Measurements from ENCODE around the gene CHCHD6. TPM values are rescaled to one million over a fixed set of nuclear protein-coding genes. Genes with fewer than 3 reads are reported as not detected.
A peak's percentile ranks its signal among the peaks of the same experiment; 100 is the strongest.

CHCHD6 gene
- total RNA-seq, 4 donors from 2014 or later: 7.5 to 21.9 (median 16.3) TPM

- TF ChIP-seq POLR2A (IDR thresholded peaks at IDR 0.05): no peak
- TF ChIP-seq CTCF (IDR thresholded peaks at IDR 0.05): no peak
- Histone ChIP-seq H3K9me3 (no peaks in the 10 kb centered on the region), H3K27ac (no peak overlapping the region), H3K4me1 (peaks cover 0 to 8% (median 0%) of the 10 kb centered on the region in 3 donors), H3K36me3 (no peaks in the 10 kb centered on the region), H3K27me3 (no peaks in the 10 kb centered on the region), H3K4me3 (no peak overlapping the region)
- no peak for DNase-seq
- WGBS, 2 donors: 68 to 74% methylated on average over 5 of the region's 5 CpGs
- intact Hi-C loops (cut with DNase I): no loop called here
Observed at GRCh38 chr3:126773167-126773566, 69.1 kb downstream of the CHCHD6 start.

GRCh38 chr3:126773783-126774182 is 69.7 kb downstream of the CHCHD6 start:
- Histone ChIP-seq H3K4me1 (peaks cover 0 to 8% (median 0%) of the 10 kb centered on the region in 3 donors), H3K27me3 (no peaks in the 10 kb centered on the region), H3K4me3 (no peak overlapping the region), H3K9me3 (no peaks in the 10 kb centered on the region), H3K27ac (no peak overlapping the region), H3K36me3 (no peaks in the 10 kb centered on the region)
- no peak for DNase-seq
- TF ChIP-seq POLR2A (IDR thresholded peaks at IDR 0.05): no peak
- no peak for TF ChIP-seq CTCF (IDR thresholded peaks at IDR 0.05)
- 73 to 80% methylated on average over 1 of the region's 1 CpG for WGBS, 2 donors
- intact Hi-C loops (cut with DNase I): no loop called here

- H3K4me1 ChIP-seq: peaks cover 6 to 25% (median 13%) of the 10 kb centered on the region in 3 donors
- no peak for TF ChIP-seq POLR2A (IDR thresholded peaks at IDR 0.05)
- TF ChIP-seq CTCF (IDR thresholded peaks at IDR 0.05): no peak
- DNase-seq: no peak
- no peak overlapping the region for H3K4me3 ChIP-seq
- no peak overlapping the region for H3K27ac ChIP-seq
- 84 to 96% methylated on average over 3 of the region's 3 CpGs for WGBS, 2 donors
- H3K36me3 ChIP-seq: no peaks in the 10 kb centered on the region
- no peaks in the 10 kb centered on the region for H3K9me3 ChIP-seq
- no peaks in the 10 kb centered on the region for H3K27me3 ChIP-seq
- intact Hi-C loops (cut with DNase I): no loop called here
Observed at GRCh38 chr3:126777366-126777765, 73.3 kb downstream of the CHCHD6 start.

GRCh38 chr3:126780666-126781065 is 76.6 kb downstream of the CHCHD6 start:
- no peak overlapping the region for H3K4me3 ChIP-seq
- H3K27me3 ChIP-seq: no peaks in the 10 kb centered on the region
- no peak for TF ChIP-seq POLR2A (IDR thresholded peaks at IDR 0.05)
- no peak for TF ChIP-seq CTCF (IDR thresholded peaks at IDR 0.05)
- H3K4me1 ChIP-seq: peaks cover 7 to 24% (median 14%) of the 10 kb centered on the region in 3 donors
- no peaks in the 10 kb centered on the region for H3K36me3 ChIP-seq
- no peak for DNase-seq
- no peak overlapping the region for H3K27ac ChIP-seq
- intact Hi-C loops (cut with DNase I): no loop called here
- no peaks in the 10 kb centered on the region for H3K9me3 ChIP-seq
- 75% methylated on average over 1 of the region's 1 CpG; no CpG with 5 or more reads in 1 of the 2 donors for WGBS, 2 donors

- Histone ChIP-seq H3K27me3 (no peaks in the 10 kb centered on the region), H3K4me3 (no peak overlapping the region), H3K27ac (peak overlapping the region; percentile 28 to 72 (median 71)), H3K4me1 (peaks cover 7 to 24% (median 14%) of the 10 kb centered on the region in 3 donors), H3K9me3 (no peaks in the 10 kb centered on the region), H3K36me3 (no peaks in the 10 kb centered on the region)
- no peak for DNase-seq
- 78 to 87% methylated on average over 2 to 3 of the region's 3 CpGs for WGBS, 2 donors
- intact Hi-C loops (cut with DNase I): no loop called here
- TF ChIP-seq POLR2A (IDR thresholded peaks at IDR 0.05) (no peak), CTCF (IDR thresholded peaks at IDR 0.05) (no peak)
Observed at GRCh38 chr3:126781406-126781805, 77.4 kb downstream of the CHCHD6 start.
